ENCODE data around the gene ILF2. TPM values are rescaled to one million over a fixed set of nuclear protein-coding genes. Genes with fewer than 3 reads are reported as not detected.
A peak's percentile ranks its signal among the peaks of the same experiment; 100 is the strongest.

The ILF2 gene
- polyA plus RNA-seq, 1 donor = 152 TPM

DNA sequence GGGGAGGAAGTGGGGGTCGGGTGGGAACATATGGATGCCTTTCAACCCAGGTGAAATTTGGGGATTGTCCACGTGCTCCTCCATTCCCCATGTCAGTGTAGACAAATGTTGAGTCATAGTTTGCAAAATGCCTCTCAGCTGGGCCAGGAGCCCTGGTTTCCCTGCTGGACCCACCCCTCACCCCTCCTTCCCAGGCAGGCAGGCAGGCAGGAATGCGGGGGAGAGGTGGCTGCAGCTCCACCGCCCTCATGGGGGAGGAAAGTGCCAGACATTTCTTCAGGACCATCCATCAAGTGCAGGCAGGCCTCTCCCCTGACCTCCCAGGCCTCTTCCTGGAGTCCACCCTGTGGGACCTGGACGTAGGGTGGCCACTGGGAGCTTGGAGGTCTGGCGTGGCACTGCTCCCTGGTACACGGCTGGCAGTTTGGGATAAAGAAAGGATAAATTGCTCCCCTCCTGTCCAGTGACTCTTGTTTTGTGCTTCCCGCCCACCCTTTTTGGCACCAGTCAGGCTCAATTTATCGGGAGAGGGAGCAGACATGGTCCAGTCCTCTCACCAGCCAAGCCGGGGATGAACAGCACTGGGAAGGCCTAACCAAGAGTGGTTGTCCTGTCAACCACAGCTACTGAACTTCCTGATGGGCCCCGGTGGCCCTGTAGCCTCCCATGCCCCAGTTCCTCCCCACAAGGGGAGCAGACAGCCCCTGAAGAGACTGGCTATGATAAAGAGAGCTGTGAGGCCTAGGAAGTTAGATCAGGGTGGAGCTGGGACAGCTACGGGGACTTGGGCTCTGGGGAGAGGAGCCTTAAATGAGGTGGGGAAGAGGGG lies 26.6 kb upstream of the ILF2 start:
- peak in 1 of 2 donors; percentile 17 for DNase-seq
- H3K4me3 ChIP-seq (ENCODE audit: low read length) = no peak overlapping the region
- H3K9me3 ChIP-seq (ENCODE audit: control insufficient read depth, low read depth, low read length) = no peaks in the 10 kb centered on the region

DNA sequence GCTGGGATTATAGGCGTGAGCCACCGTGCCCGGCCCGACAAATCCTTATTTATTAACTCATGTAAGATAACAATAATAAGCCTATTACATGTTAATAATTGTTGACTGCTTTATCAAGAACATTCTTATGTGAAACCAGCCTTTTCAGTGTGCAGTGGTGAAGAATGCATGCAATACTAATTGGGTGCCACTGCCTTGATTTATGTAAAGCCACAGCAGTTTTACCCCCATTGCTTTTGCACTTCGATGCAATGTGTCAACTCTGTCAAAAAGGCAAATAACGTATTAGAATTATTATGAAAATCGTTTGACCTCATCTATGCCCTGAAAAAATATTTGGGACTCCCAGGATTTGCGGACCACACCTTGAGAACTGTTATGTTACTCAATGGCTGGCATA lies 25.9 kb upstream of the ILF2 start:
- H3K9me3 ChIP-seq (ENCODE audit: control insufficient read depth, low read depth, low read length) = no peaks in the 10 kb centered on the region
- peaks cover 10% of the 10 kb centered on the region for H3K4me1 ChIP-seq (ENCODE audit: control insufficient read depth, insufficient read depth, low read length)
- H3K27ac ChIP-seq (ENCODE audit: low read length) = no peak overlapping the region
- H3K4me3 ChIP-seq (ENCODE audit: low read length) = no peak overlapping the region
- H3K36me3 ChIP-seq (ENCODE audit: control insufficient read depth, insufficient read depth, low read length) = no peaks in the 10 kb centered on the region
- WGBS (ENCODE audit: insufficient coverage, low lambda C conversion rate) = no CpG with 5 or more reads among the region's 8 CpGs
- DNase-seq = no peak
- no peaks in the 10 kb centered on the region for H3K27me3 ChIP-seq (ENCODE audit: control insufficient read depth, insufficient read depth, low read length)

More for the DNA sequence above, 26.6 kb upstream of the ILF2 start:
- peak overlapping the region; percentile 48 for H3K27ac ChIP-seq (ENCODE audit: low read length)
- H3K4me1 ChIP-seq (ENCODE audit: control insufficient read depth, insufficient read depth, low read length) = peaks cover 10% of the 10 kb centered on the region
- H3K27me3 ChIP-seq (ENCODE audit: control insufficient read depth, insufficient read depth, low read length) = no peaks in the 10 kb centered on the region
- no peaks in the 10 kb centered on the region for H3K36me3 ChIP-seq (ENCODE audit: control insufficient read depth, insufficient read depth, low read length)
- WGBS (ENCODE audit: insufficient coverage, low lambda C conversion rate) = no CpG with 5 or more reads among the region's 12 CpGs

DNA sequence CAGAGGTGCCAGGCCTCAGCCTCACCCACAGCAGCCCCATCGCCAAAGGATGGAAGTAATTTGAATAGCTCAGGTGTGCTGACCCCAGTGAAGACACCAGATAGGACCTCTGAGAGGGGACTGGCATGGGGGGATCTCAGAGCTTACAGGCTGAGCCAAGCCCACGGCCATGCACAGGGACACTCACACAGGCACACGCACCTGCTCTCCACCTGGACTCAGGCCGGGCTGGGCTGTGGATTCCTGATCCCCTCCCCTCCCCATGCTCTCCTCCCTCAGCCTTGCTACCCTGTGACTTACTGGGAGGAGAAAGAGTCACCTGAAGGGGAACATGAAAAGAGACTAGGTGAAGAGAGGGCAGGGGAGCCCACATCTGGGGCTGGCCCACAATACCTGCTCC lies 22.7 kb upstream of the ILF2 start:
- H3K4me1 ChIP-seq (ENCODE audit: control insufficient read depth, insufficient read depth, low read length) = peaks cover 10% of the 10 kb centered on the region
- no peaks in the 10 kb centered on the region for H3K36me3 ChIP-seq (ENCODE audit: control insufficient read depth, insufficient read depth, low read length)
- no CpG with 5 or more reads among the region's 4 CpGs for WGBS (ENCODE audit: insufficient coverage, low lambda C conversion rate)
- H3K27me3 ChIP-seq (ENCODE audit: control insufficient read depth, insufficient read depth, low read length) = no peaks in the 10 kb centered on the region
- no peak overlapping the region for H3K27ac ChIP-seq (ENCODE audit: low read length)
- no peaks in the 10 kb centered on the region for H3K9me3 ChIP-seq (ENCODE audit: control insufficient read depth, low read depth, low read length)
- no peak for DNase-seq
- no peak overlapping the region for H3K4me3 ChIP-seq (ENCODE audit: low read length)

DNA sequence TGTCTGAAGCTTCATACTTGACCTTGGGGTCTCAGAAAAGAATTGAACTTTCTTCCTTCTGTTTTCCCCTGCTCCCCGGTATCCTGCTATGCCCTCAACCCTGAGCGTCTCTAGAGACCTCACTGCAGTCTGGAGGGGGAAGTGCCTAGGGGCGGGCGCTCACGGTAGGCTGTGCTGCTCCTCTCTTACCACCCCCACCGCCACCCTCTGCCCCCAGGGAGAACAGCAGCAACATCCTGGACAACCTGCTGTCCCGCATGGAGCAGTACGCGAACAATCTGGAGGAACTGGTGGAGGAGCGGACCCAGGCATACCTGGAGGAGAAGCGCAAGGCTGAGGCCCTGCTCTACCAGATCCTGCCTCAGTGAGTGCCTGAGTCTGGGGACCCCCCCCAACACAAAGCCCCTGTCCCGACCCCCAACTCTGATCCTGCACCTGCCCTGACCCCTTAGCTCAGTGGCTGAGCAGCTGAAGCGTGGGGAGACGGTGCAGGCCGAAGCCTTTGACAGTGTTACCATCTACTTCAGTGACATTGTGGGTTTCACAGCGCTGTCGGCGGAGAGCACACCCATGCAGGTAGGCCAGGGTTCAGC lies 18.0 kb upstream of the ILF2 start:
- H3K9me3 ChIP-seq (ENCODE audit: control insufficient read depth, low read depth, low read length) = no peaks in the 10 kb centered on the region
- peaks cover 2% of the 10 kb centered on the region for H3K27me3 ChIP-seq (ENCODE audit: control insufficient read depth, insufficient read depth, low read length)
- peaks cover 5% of the 10 kb centered on the region for H3K4me1 ChIP-seq (ENCODE audit: control insufficient read depth, insufficient read depth, low read length)
- WGBS (ENCODE audit: insufficient coverage, low lambda C conversion rate) = no CpG with 5 or more reads among the region's 18 CpGs
- no peak for DNase-seq
- H3K4me3 ChIP-seq (ENCODE audit: low read length) = no peak overlapping the region
- no peak overlapping the region for H3K27ac ChIP-seq (ENCODE audit: low read length)
- no peaks in the 10 kb centered on the region for H3K36me3 ChIP-seq (ENCODE audit: control insufficient read depth, insufficient read depth, low read length)

DNA sequence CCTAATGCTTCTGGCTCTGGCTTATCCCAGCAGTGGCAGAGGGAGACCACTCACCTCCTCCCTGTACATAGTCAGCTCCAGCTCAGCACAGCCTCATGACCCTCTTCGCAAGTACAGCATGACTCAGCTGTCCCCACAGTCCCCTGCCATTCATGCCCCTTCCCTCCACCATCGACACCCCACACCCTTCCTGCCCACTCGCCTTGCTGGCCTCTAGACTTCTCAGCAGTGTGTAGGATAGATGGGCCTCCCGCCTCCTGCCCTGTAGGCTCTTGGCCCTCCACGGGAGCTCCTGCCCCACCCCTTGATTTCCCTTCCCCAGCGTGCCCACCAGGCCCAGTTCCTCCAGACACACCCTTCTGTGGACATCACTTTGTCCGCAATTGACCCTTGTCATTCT lies 17.5 kb upstream of the ILF2 start:
- WGBS (ENCODE audit: insufficient coverage, low lambda C conversion rate) = no CpG with 5 or more reads among the region's 7 CpGs
- Histone ChIP-seq H3K4me3 (ENCODE audit: low read length) (no peak overlapping the region), H3K9me3 (ENCODE audit: control insufficient read depth, low read depth, low read length) (no peaks in the 10 kb centered on the region), H3K27ac (ENCODE audit: low read length) (no peak overlapping the region), H3K27me3 (ENCODE audit: control insufficient read depth, insufficient read depth, low read length) (peaks cover 2% of the 10 kb centered on the region), H3K4me1 (ENCODE audit: control insufficient read depth, insufficient read depth, low read length) (peaks cover 5% of the 10 kb centered on the region), H3K36me3 (ENCODE audit: control insufficient read depth, insufficient read depth, low read length) (no peaks in the 10 kb centered on the region)
- DNase-seq = no peak

DNA sequence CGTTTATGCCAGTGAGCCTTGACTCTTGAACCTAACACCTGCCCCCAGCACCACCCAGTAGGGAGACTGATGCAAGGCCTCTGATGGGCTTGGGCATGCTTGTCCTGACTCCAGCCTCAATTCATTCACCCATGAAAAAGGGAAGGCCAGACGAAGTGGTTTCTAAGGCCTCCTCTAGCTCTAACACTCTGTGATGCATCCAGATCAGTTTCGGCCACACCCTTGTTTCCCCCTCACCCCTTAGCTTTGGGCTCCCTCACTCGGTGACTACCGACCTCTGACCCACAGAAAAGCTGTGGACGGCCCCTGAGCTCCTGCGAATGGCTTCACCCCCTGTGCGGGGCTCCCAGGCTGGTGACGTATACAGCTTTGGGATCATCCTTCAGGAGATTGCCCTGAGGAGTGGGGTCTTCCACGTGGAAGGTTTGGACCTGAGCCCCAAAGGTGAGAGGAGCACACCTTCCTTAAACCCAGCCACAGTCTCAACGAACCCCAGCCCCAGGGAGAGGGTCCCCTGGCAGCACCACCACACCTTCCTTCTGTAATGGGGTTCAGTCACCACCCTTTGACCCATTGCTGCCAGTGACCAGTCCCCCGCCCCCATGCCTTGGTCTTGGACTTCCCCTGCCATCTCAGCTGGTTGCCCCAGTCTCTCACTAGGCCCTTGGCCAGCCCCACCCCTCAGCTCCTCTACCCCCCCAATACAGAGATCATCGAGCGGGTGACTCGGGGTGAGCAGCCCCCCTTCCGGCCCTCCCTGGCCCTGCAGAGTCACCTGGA lies 16.7 kb upstream of the ILF2 start:
- peaks cover 5% of the 10 kb centered on the region for H3K4me1 ChIP-seq (ENCODE audit: control insufficient read depth, insufficient read depth, low read length)
- no peak overlapping the region for H3K27ac ChIP-seq (ENCODE audit: low read length)
- H3K27me3 ChIP-seq (ENCODE audit: control insufficient read depth, insufficient read depth, low read length) = peaks cover 5% of the 10 kb centered on the region
- 80% methylated on average over 1 of the region's 16 CpGs for WGBS (ENCODE audit: insufficient coverage, low lambda C conversion rate)
- no peaks in the 10 kb centered on the region for H3K36me3 ChIP-seq (ENCODE audit: control insufficient read depth, insufficient read depth, low read length)
- no peak for DNase-seq
- H3K9me3 ChIP-seq (ENCODE audit: control insufficient read depth, low read depth, low read length) = no peaks in the 10 kb centered on the region
- H3K4me3 ChIP-seq (ENCODE audit: low read length) = no peak overlapping the region

DNA sequence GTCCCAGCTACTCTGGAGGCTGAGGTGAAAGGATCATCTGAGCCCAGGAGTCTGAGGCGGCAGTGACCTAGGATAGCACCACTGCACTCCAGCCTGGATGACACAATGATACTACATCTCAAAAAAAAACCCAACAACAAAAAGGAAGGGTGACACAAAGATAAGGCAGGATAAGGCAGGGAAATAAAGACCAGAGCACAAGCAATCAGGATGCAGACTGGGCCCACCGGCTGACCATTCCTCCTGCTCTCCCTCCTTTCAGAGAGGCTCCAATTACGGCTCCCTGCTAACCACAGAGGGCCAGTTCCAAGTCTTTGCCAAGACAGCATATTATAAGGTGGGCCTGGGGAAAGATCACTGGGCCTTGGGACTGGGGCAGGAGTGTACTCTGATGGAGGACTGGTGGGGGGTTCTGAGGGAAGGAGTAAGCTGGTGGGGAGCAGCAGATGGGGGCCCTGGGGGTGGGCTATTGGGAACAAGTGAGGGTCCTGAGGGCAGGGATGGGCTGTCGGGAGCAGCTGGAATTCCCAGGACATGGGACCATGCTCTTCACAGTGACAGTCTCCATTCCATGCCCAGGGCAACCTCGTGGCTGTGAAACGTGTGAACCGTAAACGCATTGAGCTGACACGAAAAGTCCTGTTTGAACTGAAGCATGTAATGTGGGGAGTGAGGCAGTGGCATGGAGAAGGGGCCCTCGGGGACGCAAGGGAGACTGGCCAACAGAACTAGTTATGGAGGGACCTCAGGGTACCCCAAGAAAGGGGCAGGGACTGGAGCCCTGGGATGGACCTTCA lies 14.9 kb upstream of the ILF2 start:
- WGBS (ENCODE audit: insufficient coverage, low lambda C conversion rate) = no CpG with 5 or more reads among the region's 11 CpGs
- Histone ChIP-seq H3K36me3 (ENCODE audit: control insufficient read depth, insufficient read depth, low read length) (no peaks in the 10 kb centered on the region), H3K27me3 (ENCODE audit: control insufficient read depth, insufficient read depth, low read length) (peaks cover 19% of the 10 kb centered on the region)

DNA sequence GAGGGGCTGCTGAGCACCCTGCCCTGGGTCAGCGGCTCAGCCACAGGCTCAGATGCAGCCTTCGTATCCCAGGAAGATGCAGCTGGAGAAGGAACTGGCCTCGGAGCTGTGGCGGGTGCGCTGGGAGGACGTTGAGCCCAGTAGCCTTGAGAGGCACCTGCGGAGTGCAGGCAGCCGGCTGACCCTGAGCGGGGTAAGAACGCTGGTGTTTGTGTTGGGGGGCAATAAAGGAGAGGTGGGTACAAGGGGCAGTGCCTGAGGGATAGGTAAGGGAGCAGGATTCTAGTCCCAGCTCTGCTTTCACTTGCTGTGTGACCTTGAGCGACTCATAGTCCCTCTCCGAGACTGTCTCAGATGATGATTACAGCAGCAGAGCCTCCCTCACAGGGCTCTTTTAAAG lies 14.1 kb upstream of the ILF2 start:
- WGBS (ENCODE audit: insufficient coverage, low lambda C conversion rate) = no CpG with 5 or more reads among the region's 12 CpGs
- peak in 1 of 2 donors; percentile 35 for DNase-seq
- Histone ChIP-seq H3K36me3 (ENCODE audit: control insufficient read depth, insufficient read depth, low read length) (no peaks in the 10 kb centered on the region), H3K4me3 (ENCODE audit: low read length) (no peak overlapping the region), H3K4me1 (ENCODE audit: control insufficient read depth, insufficient read depth, low read length) (peaks cover 5% of the 10 kb centered on the region), H3K9me3 (ENCODE audit: control insufficient read depth, low read depth, low read length) (no peaks in the 10 kb centered on the region), H3K27me3 (ENCODE audit: control insufficient read depth, insufficient read depth, low read length) (peaks cover 27% of the 10 kb centered on the region), H3K27ac (ENCODE audit: low read length) (no peak overlapping the region)

More for the DNA sequence above, 14.9 kb upstream of the ILF2 start:
- H3K9me3 ChIP-seq (ENCODE audit: control insufficient read depth, low read depth, low read length) = no peaks in the 10 kb centered on the region
- H3K27ac ChIP-seq (ENCODE audit: low read length) = no peak overlapping the region
- peaks cover 5% of the 10 kb centered on the region for H3K4me1 ChIP-seq (ENCODE audit: control insufficient read depth, insufficient read depth, low read length)
- H3K4me3 ChIP-seq (ENCODE audit: low read length) = no peak overlapping the region
- no peak for DNase-seq

DNA sequence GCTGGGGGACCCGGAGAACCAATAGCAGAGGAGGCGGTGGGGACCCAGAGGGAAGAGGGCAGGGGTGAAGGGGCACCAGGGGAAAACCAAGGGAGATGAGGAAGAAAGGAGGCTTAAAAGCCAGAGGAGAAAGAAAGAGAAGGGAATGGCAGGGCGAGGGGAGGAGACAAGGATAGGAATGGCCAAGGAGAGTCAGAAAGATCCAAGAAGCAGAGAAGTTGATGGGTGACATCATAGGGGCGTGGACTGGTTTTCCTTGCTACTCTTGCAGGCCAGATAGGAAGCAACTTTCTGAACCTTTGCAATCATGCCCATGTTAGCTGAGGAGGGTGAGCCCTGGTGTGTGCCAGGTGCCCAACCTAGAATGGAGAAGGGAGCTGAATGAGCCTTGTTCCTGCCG lies 13.1 kb upstream of the ILF2 start:
- Histone ChIP-seq H3K9me3 (ENCODE audit: control insufficient read depth, low read depth, low read length) (peaks cover 3% of the 10 kb centered on the region), H3K4me1 (ENCODE audit: control insufficient read depth, insufficient read depth, low read length) (peaks cover 8% of the 10 kb centered on the region), H3K4me3 (ENCODE audit: low read length) (no peak overlapping the region), H3K36me3 (ENCODE audit: control insufficient read depth, insufficient read depth, low read length) (no peaks in the 10 kb centered on the region), H3K27ac (ENCODE audit: low read length) (no peak overlapping the region), H3K27me3 (ENCODE audit: control insufficient read depth, insufficient read depth, low read length) (peaks cover 38% of the 10 kb centered on the region)
- WGBS (ENCODE audit: insufficient coverage, low lambda C conversion rate) = 100% methylated on average over 1 of the region's 5 CpGs
- DNase-seq = peak in 1 of 2 donors; percentile 51

DNA sequence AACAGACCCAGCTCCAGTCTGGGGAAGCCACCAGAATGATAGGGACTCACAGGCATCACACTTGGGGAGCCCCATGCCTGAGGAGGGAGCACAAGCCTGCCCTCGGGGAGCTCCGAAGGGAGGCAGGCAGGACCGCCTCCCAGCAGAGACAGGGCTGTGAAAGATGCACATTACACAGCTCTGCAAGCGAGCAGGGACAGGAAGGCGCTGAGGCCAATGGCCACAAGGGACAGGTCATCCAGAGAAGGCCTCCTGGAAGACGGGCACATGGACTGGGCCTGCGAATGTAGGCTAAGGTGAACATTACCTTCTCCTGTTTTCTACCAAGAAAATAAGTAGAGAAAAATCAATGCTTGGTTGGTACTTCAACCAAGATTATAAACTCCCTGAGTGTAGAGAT lies 11.9 kb upstream of the ILF2 start:
- Histone ChIP-seq H3K27ac (ENCODE audit: low read length) (no peak overlapping the region), H3K9me3 (ENCODE audit: control insufficient read depth, low read depth, low read length) (peaks cover 5% of the 10 kb centered on the region), H3K27me3 (ENCODE audit: control insufficient read depth, insufficient read depth, low read length) (peaks cover 49% of the 10 kb centered on the region), H3K4me3 (ENCODE audit: low read length) (no peak overlapping the region), H3K4me1 (ENCODE audit: control insufficient read depth, insufficient read depth, low read length) (peaks cover 17% of the 10 kb centered on the region), H3K36me3 (ENCODE audit: control insufficient read depth, insufficient read depth, low read length) (no peaks in the 10 kb centered on the region)
- no peak for DNase-seq
- no CpG with 5 or more reads among the region's 7 CpGs for WGBS (ENCODE audit: insufficient coverage, low lambda C conversion rate)
